Colonic mucosa (tissue), 4 donors: ENCODE measurements around the gene CEBPG. TPM values are rescaled to one million over a fixed set of nuclear protein-coding genes. Genes with fewer than 3 reads are reported as not detected.

Experiments used
- DNase-seq: peaks from one replicate; pipeline ENCODE4 v3.0.0-alpha.2; 2020
- H3K27ac ChIP-seq: fragments of 200-600 bp; one replicate; pipeline ENCODE4 v1.8.0; 2021
- H3K27me3 ChIP-seq: fragments of 200-600 bp; one replicate; pipeline ENCODE4 v1.8.0; 2021
- H3K36me3 ChIP-seq: fragments of 200-600 bp; one replicate; pipeline ENCODE4 v1.8.0; 2021
- H3K4me1 ChIP-seq: fragments of 200-600 bp; one replicate; pipeline ENCODE4 v1.8.0; 2021; ENCODE audit warnings: mild to moderate bottlenecking
- H3K4me3 ChIP-seq: fragments of 200-600 bp; one replicate; pipeline ENCODE4 v1.8.0; 2021
- H3K9ac ChIP-seq, 2 donors: one replicate each; pipeline ENCODE4 v1.7.0; 2013; ENCODE audit warnings: control low read depth in 2 of 2, low read depth in 2 of 2, low read length in 2 of 2
- H3K9me3 ChIP-seq: fragments of 200-600 bp; one replicate; pipeline ENCODE4 v1.8.0; 2021
- CTCF ChIP-seq: fragments of 200-600 bp; IDR thresholded peaks from one replicate; pipeline ENCODE4 v1.8.0; 2022; ENCODE audit warnings: antibody characterized with exemption, mild to moderate bottlenecking
- intact Hi-C: fragments of 100-400 bp; cut with DNase I; formaldehyde crosslinking; loops from one replicate; pipeline ENCODE4 v1.14.1; 2022
- total RNA-seq, 2 donors: library from RNA; stranded (reverse); fragmentation: NEBNext Ultra II Directional in 1 of 2; extraction: Animal tissue kit (Norgen Biotek cat#: 25700) in 1 of 2; gene quantifications; one replicate each; pipeline ENCODE4 v1.2.1, GENCODE V29; 2021
- donor health status: healthy.
- donor health status: DM: no; HTN: no; CAD: no.
- donor health status: DM: no; HTN: no; CAD: no.

The CEBPG gene
- total RNA-seq, 2 donors from 2014 or later, result 62.1 to 72.3 TPM

GRCh38 chr19:33430674-33431277 is 57.3 kb downstream of the CEBPG start:
- H3K27ac ChIP-seq, result no peak overlapping the region
- no peaks in the 10 kb centered on the region for H3K4me1 ChIP-seq
- no peaks in the 10 kb centered on the region for H3K27me3 ChIP-seq
- no peaks in the 10 kb centered on the region for H3K36me3 ChIP-seq
- H3K9me3 ChIP-seq, result no peaks in the 10 kb centered on the region
- DNase-seq, result peak; percentile 68
- no peak overlapping the region for H3K9ac ChIP-seq
- intact Hi-C loops, result loop anchor here (2.0 kb wide), 1 partner anchor 340 kb away; no protein-coding TSS in a partner anchor
- peak; percentile 65 for TF ChIP-seq CTCF
- H3K4me3 ChIP-seq, result no peak overlapping the region

GRCh38 chr19:33432015-33432414 is 58.5 kb downstream of the CEBPG start:
- no peaks in the 10 kb centered on the region for H3K9me3 ChIP-seq
- H3K27me3 ChIP-seq, result no peaks in the 10 kb centered on the region
- no peak overlapping the region for H3K9ac ChIP-seq
- intact Hi-C loops, result no loop called here
- DNase-seq, result no peak
- no peak for TF ChIP-seq CTCF
- H3K4me3 ChIP-seq, result no peak overlapping the region
- no peaks in the 10 kb centered on the region for H3K36me3 ChIP-seq
- H3K27ac ChIP-seq, result no peak overlapping the region
- no peaks in the 10 kb centered on the region for H3K4me1 ChIP-seq

Other genes with a start within 250 kb of the CEBPG start
- not detected for gene WDR88, start 241.6 kb upstream of the CEBPG start, total RNA-seq
- 10 to 100 TPM; 14.6 to 16.5 TPM for gene LRP3, start 179.4 kb upstream of the CEBPG start, total RNA-seq
- gene SLC7A10, start 147.9 kb upstream of the CEBPG start, total RNA-seq, result not detected
- 10 to 100 TPM; 67.1 to 76.4 TPM for gene CEBPA, start 71.2 kb upstream of the CEBPG start, total RNA-seq
- gene PEPD, start 148.1 kb downstream of the CEBPG start, total RNA-seq, result 10 to 100 TPM; 47.9 to 71.4 TPM
- not detected for gene CHST8, start 248.2 kb downstream of the CEBPG start, total RNA-seq